LoVo (cell line): ENCODE measurements around the gene TIMP3.

Experiments used
- DNase-seq: peaks from one replicate; pipeline ENCODE4 v3.0.0-alpha.2; 2016; ENCODE audit warnings: low spot score

The TIMP3 gene

DNA sequence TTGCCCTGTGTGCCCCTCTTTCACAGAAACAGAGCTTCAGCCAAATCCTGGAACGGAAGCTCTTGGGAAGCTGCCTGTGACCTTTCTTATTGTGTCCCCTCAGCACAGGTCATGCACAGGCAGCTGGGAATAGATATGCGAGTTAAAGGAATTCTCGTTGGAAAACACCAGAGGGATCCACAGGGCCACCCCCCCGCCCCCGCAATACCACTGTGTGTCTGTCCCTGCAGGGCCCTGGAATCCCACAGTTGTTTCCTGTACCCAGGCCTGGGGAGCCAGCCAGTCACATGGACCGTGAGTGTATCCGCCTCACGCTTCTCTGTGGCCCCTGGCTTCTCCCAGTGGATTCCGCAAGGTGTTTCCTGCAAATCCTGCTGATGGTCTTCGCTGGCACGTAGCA lies 29.0 kb downstream of the TIMP3 start:
- no peak for DNase-seq

DNA sequence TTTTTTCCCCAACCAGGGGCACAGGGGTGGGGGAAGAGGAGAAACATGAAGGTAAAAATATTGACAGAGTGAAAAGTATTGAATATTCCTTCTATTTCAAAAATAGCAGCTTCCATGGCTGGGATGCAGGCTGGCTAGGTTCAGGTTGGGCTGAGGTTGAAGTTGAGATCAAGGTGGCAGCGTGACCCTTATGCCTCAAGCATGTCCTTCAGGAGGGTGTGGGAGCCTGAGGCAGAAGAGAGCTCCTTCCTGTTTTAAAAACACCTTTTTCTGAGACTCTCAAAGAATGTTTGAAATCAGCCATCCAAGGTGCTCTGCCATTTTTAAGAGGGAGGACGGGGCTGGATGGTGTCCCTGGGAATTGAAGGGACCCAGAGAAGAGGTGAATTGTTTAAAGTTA lies 29.5 kb downstream of the TIMP3 start:
- DNase-seq, result no peak

DNA sequence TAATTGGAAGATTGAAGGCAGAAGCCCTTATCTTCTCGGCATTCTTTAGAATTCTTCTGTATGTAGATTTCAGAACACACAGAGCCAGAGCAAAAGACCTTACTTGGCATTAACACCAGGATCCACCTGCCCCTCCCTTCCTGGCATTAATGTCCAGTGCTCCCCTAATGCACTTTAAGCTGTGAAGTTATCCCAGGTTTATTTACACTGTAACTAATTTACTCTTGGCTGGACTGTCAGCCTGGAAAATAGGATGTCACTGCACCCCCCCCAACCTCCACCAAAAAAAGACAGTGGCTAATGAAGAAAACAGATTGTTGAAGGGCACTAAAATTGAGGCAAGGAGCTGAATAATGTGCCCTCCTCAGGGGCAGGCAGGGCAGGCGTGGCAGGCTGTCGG lies 30.1 kb downstream of the TIMP3 start:
- DNase-seq, result no peak

DNA sequence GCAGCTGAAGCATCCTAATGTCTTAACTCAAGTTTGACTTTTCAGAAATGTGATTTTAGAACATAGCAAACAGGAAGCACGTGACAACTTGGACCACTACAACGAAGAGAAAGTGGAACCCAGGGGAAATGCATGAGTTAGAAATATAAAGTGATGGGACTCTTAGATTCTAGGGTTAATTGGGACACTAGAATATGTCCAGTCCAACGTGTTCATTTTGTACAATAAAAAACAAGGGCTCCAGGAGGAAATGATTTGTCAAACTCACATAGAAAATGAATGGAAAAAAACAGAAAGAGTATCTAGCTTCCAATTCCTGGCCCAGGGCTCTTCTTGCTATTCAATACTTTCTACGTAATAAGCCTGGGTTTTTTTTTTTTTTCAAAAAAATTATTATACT lies 30.7 kb downstream of the TIMP3 start:
- DNase-seq, result no peak

DNA sequence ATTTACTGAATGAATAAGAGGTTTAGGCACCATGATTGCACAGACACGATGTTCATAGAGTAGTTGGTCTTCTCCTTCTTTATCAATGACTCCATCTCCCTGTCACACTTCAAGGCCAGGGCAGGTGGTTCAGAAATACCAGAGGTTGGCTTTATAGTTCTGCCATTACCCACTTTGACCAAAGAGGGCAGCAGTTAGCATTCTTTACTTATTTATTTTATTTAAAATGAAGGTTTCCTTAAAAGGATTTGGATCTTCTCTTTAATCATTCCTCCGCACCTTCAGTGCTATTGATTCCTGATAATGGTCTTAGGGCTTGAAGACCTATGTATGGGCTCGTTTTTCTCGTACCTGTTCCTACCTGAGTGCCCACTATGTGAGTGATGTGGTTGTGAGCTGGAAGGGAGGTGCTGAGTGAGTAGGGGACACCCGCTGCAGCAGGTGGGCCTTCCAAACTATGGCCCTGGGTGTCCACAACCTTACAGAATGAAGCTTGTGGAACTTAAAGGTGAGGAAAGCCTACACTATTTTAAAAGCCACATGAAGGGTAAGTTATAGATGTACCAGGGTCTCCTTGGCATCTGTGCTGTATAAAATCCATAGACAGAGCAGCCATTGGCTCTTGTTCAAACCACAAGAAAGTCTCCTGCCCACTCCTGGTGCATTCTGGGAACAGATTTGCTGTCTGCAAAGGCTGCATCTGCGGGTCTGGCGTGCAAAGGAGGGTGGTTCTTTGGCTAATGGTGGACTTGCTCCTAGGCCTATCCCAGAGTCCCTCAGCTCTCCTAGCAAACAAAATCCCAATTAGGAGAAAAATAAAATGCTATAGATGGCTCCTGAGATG lies 35.0 kb downstream of the TIMP3 start:
- peak; percentile 8 for DNase-seq

DNA sequence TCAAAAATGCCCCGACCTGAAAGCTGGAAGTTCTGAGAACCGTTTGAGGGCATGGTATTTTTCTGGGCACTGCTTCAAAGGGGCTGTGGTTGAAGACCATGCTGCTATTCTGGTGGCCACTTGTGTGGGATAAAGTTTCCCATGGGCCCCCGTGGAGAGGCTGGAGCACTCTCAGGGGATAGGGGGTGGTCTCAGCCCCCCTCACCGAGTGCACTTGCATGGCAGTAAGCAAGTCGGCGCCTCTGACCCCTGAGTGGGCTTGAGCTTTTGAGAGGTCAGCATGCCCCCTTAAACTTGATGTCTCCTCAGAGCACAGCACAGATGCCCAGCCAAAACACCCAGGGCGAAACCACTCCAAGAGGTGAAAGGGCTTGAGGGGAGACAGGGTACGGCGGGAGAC lies 35.6 kb downstream of the TIMP3 start:
- no peak for DNase-seq

DNA sequence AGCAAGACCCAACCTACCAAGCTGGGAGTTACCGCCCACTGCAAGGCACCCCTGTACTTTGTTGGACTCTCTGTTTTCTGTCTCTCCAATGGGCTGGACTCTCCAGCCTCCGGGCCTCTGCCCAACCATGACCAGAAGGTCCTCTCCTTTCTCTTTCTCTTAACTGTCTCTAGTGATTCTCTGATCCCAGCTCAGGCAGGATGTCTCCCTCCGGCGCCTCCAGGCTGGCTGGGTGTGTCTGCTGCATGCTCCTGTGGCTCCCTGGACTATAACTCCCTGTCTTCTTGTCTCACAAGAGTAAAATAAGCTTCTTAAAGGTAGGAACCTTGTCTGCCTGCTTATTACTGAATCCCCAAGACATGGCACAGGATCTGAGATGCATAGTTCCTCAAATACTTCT lies 36.3 kb downstream of the TIMP3 start:
- DNase-seq, result no peak

DNA sequence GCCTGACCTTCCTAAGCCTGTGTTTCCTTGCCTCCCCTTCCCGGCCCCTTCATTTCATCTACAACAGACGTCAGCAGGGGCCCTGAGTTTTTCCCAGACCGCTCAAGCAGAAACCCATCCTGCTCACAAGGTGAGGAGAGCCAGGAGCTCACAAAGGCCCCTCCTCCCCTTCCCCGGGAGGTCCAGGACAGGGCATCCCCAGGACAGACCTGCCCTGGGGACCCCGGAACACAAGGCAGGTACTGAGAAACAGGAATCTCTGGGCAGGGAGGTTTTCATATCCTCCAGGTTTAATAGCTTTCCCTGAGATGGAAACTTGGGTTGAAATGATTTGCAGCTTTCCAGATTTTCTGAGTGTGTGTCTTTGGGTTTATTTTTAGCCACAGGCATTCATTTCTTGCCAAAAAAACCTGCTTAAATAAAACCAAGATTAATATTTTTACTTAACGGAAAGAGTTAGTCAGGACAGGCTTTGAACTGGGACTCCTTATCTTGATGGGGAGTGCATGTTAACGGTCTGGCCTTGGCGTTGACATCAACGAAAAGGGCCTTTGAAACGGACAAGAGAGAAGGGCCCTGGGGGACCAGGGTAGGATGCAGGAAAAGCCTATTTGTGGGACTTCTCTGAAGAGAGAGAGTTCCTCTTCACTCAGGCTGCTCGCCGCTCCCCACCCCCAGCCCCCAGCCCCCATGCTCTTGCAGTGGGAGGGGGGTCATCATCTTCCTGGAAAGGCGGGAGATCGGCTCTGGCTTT lies 38.5 kb downstream of the TIMP3 start:
- no peak for DNase-seq

DNA sequence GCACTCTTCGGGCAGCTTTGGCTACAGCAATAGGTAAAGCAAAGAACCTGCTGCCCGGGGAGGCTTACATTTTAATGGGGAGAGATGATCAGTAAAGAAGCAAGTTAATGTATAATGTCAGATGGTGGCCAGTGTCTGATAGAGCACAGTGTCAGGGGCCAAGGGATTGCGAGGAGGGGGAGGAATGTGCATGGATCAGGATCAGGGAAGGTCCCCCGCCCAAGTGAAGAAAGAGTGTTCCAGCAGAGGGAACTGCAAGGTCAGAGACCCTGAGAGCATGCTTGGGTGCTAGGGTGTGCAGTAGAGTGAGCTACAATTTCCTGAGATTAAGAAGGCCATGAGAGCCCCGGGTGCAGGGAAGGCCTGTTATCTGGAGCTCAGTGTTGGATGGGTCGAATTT lies 39.7 kb downstream of the TIMP3 start:
- no peak for DNase-seq

DNA sequence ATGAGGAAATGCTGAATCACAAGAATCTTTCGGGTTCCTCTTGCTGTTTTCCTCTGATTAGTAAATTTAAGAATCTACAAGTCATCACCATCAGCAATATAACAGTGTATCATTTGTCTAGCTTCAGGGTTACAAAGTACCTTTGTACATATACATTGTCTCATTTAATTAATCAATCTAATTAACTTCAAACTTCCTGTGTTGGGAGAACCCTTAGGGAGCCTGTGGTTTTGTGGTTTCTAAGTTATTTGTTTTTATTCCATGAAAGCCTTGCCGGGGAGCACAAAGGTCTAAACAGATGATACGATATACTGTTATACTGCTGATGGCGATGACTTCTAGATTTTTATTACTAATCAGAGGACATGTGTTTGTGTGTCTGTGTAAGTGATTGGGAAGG lies 41.0 kb downstream of the TIMP3 start:
- no peak for DNase-seq

DNA sequence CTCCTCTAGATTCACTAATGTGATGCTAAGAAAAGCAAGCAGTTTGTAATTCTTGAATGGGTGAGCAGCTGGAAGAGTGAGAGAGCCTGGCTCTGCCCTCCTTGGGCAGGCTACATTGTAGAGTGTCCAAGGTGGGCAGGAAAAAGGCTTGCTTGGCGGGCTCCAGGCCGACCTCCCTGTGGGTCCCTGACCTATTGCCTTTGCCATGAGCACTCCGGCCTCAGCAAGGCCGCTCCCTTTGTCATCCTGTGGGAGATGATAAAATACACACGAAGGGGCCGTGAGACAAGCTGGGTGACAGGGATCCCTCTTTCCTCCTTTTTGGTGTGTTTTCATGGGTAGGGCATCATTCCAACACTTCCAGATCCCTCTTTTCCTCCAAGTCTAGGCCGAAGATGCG lies 41.8 kb downstream of the TIMP3 start:
- no peak for DNase-seq

DNA sequence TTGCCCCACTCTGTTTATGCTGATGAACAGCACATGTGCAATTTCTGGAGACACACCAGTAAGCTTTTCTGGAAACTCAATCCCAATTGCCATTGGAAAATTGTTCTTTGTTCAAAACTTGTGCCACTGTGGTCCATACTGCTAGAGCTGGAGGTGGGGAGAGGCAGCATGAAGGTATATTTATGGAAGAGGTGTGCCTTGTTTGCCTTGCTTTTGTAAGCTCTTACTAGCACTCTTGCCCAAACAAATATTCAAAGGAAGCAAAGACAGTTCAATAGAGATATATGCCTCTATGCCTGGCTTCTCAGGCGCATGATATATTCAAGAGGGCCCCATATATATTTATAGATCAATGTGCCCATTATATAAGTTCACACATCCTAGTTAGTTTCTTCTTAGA lies 42.7 kb downstream of the TIMP3 start:
- no peak for DNase-seq

DNA sequence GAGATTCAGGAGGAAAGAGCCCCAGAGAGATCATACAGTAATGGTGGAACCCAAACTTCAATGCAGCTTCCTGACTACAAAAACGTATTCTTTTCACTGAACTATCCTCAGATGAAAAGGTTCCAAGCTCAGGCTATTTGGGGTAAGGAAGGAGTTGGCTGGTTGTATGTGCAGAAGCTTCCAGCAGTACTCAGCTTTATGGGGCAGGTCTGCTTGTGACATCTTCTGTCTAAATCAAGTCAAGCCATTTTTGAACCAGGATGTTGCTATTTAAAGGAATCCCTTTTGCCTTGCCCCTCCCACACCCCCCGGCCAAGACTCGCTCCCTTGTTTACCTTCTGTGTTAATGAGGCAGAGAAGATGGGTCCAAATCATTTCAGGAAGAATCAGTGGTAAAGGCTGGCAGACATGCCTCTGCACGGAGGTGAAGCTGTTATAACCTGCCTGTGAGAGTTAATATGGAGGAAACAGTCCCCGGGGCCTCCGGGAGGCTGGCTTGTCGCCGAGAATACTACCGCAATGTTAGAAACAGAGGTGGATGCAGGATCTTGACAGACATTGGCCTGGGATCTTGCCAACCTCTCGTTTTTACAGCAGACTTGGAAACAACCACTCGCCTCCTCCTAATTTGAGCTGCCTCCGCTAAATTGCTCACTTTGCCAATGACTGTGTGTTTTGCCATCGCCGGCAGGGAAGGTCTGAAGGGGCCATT lies 45.4 kb downstream of the TIMP3 start:
- no peak for DNase-seq

DNA sequence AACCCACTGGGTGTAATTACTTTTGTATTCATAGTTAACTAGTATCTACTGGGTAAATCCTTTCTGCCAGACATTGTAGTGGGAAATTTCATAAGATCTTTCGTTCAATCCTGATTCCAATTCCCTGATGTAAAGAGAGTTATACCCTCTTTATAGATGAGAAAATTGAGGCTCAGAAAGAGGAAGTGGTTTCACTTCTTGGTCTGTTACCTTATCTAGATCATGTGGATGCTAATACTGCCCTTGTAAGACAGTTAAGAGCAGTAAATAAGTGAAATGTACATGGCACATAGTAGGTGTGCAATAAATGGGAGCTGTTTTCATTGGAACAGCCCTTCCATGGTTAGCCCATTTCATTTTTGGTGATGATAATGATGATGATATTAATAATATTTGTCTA lies 46.7 kb downstream of the TIMP3 start:
- no peak for DNase-seq

DNA sequence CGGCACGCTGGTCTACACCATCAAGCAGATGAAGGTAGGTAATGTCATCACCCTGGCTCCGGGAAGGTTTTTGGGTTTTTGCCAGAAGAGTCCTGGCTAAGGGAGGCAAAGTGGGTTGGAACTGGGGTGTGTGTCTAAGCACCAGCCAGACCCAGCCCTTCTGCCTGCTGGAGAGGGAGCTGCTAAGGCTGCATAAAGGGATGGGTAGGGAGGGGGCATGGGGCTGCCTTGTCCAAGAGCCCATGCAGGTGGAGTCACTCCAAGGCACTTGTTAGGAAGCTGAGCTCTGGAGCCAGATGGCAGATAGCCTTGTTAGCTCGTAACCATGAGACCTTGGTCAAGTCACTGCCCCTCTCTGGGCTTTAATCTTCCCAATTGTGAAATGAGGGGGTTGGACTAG lies 48.0 kb downstream of the TIMP3 start:
- DNase-seq, result no peak

DNA sequence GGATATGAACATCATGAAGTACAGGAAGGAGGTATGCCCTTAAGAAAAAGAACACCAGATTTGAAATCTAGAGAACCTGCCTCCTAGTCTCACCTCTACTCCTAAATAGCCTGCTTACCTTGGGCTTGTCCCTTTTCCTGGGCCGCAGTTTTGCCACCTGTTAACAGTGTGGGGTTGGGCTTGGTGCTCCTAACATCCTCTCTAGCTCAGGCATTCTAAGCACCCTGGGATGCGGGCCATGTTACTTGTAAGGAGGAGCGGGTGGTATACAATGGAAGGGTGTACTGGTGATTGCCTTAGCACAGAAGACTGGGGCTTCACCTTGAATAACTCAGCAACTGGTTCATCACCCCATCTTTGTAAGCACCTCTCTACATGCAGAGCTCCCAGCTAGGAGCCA lies 48.7 kb downstream of the TIMP3 start:
- no peak for DNase-seq

DNA sequence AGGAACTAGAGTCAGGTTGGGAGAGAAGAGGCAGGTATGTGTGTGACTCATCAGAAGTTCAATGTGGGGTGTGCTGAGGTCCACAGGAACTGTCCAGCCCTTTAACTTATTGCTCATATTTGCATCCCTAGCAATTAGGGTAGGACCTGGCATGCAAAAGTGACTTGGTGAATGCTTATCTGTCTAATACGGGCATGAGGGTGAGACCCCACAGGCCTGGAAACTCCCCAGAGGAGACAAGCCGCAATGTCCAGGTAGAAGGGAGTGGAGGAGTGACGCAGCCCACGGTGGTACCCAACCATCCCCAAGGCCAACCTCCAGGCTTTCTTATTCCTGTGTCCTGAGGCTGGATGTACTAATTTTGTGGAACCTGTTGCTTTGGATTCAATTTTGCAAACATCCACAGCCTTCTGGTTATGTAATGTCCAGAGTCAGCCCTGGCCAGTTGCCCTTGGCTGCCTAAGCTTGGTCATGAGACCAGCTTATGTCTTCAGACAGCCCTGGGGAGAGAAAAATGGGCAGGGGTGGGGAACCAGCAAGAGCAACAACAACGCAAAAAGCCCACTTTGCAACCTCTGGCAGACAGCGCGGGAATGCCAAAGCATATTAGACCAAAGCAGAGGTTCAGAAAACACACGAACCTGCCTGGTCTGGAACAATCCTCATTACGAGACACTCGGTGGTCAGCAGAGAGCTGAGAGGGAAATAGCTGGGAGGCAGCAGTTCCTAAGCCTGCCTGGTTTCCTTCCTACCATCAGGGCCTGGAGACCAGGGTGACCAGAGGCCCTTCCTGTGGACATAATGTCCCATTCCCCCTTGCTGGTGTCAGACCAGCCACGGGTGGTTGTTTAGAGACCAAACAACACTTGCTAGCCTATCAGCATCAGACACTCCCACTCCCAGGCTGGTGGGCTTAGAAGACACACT lies 49.3 kb downstream of the TIMP3 start:
- DNase-seq, result no peak

DNA sequence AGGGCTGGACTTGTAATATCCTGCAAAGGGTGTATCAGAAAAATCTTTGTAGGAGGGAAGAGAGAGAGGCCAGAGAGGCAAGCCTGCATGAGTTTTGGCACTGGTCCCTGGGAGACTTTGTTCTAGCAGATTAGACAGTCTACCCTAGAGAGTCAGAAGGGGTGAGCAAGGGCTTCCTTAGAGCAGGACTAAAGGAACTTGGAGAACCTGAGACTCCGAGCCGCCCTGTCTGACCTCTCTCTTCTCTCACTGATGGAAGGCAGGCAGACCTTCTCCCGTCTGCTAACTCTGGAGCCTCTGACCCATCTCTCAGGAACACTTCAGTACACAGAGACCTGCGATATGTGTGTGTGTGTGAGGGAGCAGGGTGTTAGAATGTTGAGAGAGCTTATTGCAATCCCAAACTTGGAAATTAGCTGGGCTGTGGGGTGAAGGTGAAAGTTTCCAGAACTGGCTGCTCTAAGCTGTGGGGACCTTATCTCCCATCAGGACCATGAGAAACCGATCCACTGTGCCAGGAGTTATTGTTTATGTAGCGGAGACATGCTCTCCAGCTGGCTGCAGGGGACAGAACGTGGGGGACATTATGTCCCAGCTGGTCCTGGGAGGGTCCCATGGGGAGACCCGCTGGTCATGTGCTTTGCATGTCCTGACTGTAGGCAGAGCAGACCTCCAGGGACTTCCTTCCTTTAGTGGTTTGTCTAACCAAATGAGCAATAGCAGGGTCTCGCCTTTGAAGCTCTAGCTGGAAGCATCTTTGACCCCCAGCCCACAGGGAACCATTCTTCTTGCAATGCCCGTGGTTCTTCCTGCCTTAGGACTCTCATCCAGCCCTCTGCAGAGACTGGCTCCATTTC lies 51.1 kb downstream of the TIMP3 start:
- DNase-seq, result no peak

DNA sequence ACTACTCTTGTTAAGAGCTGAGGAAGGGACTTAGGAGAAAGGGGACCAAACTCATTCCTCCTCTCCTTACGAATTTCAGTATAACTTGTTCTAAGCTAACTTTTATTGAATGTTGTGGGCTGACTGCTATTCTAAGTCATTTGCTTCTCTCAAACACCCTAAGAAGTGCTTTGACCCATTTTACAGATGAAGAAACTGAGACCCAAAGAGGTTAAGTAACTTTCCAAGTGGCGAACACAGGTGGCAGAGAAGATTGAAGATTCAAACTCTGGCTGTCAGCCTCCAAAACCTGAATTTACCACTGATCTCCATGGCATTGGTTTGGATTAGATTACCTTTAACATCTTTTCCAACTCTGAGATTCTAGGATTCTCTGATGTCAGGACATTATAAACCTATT lies 52.2 kb downstream of the TIMP3 start:
- no peak for DNase-seq

DNA sequence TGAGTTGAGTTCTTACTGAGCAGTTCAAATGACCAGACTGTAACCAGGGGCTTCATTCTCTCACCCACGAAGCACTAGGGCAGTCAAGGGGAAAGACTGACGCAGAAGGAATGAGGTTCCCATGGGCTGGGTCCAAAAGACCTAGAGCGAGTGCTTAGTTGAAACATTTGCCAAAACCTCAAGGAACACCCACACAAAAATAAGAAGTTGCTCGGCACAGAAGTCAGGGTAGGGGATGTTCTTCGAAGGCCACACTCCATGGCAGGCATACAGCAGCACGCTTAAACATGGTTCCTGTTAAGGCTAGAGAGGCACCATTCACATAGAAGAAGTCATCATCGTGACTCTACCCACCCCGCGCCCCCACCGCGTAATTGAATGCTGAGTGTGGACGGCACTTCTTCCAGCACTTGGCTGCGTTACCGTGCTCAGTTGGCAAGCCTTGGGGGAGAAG lies 52.9 kb downstream of the TIMP3 start:
- no peak for DNase-seq
